ENCODE data around the gene ABO.
"Not testable (repeated sequence)": the region's sequence is repeated elsewhere in the genome, so short reads cannot be mapped to it uniquely, and the experiment has no call there.

Gene ABO

GRCh38 chr9:133286523-133286922 lies 11.5 kb upstream of the ABO start:
- H3K4me3 ChIP-seq (ENCODE audit: low read depth in 1 of 2, low read length in 2 of 2) = no peak overlapping the region

GRCh38 chr9:133285252-133285775 lies 10.3 kb upstream of the ABO start:
- Histone ChIP-seq H3K4me1 (ENCODE audit: control insufficient read depth in 1 of 2, insufficient read depth in 2 of 2, low read length in 2 of 2) (peaks cover 23 to 27% of the 10 kb centered on the region in 2 donors), H3K27ac (ENCODE audit: low read depth, low read length) (no peak overlapping the region), H3K9me3 (ENCODE audit: control insufficient read depth in 1 of 2, low read length in 2 of 2) (no peaks in the 10 kb centered on the region), H3K36me3 (ENCODE audit: control insufficient read depth in 1 of 2, insufficient read depth in 2 of 2, low read length in 2 of 2) (no peaks in the 10 kb centered on the region), H3K4me3 (ENCODE audit: low read depth in 1 of 2, low read length in 2 of 2) (no peak overlapping the region), H3K27me3 (ENCODE audit: control insufficient read depth in 1 of 2, insufficient read depth in 2 of 2, low read length in 2 of 2) (no peaks in the 10 kb centered on the region), H3K9ac (ENCODE audit: low read depth in 1 of 2, low read length in 2 of 2) (no peak overlapping the region)

More at GRCh38 chr9:133286523-133286922, 11.5 kb upstream of the ABO start:
- Histone ChIP-seq H3K36me3 (ENCODE audit: control insufficient read depth in 1 of 2, insufficient read depth in 2 of 2, low read length in 2 of 2) (no peaks in the 10 kb centered on the region), H3K4me1 (ENCODE audit: control insufficient read depth in 1 of 2, insufficient read depth in 2 of 2, low read length in 2 of 2) (peaks cover 11 to 17% of the 10 kb centered on the region in 2 donors), H3K9me3 (ENCODE audit: control insufficient read depth in 1 of 2, low read length in 2 of 2) (peaks cover 0 to 8% of the 10 kb centered on the region in 2 donors), H3K27ac (ENCODE audit: low read depth, low read length) (no peak overlapping the region), H3K27me3 (ENCODE audit: control insufficient read depth in 1 of 2, insufficient read depth in 2 of 2, low read length in 2 of 2) (no peaks in the 10 kb centered on the region), H3K9ac (ENCODE audit: low read depth in 1 of 2, low read length in 2 of 2) (no peak overlapping the region)

GRCh38 chr9:133284362-133284761 lies 9.4 kb upstream of the ABO start:
- Histone ChIP-seq H3K27me3 (ENCODE audit: control insufficient read depth in 1 of 2, insufficient read depth in 2 of 2, low read length in 2 of 2) (no peaks in the 10 kb centered on the region), H3K9me3 (ENCODE audit: control insufficient read depth in 1 of 2, low read length in 2 of 2) (no peaks in the 10 kb centered on the region), H3K4me1 (ENCODE audit: control insufficient read depth in 1 of 2, insufficient read depth in 2 of 2, low read length in 2 of 2) (peaks cover 31 to 35% of the 10 kb centered on the region in 2 donors), H3K27ac (ENCODE audit: low read depth, low read length) (no peak overlapping the region), H3K4me3 (ENCODE audit: low read depth in 1 of 2, low read length in 2 of 2) (no peak overlapping the region), H3K36me3 (ENCODE audit: control insufficient read depth in 1 of 2, insufficient read depth in 2 of 2, low read length in 2 of 2) (no peaks in the 10 kb centered on the region), H3K9ac (ENCODE audit: low read depth in 1 of 2, low read length in 2 of 2) (no peak overlapping the region)

- H3K36me3 ChIP-seq (ENCODE audit: control insufficient read depth in 1 of 2, insufficient read depth in 2 of 2, low read length in 2 of 2); H3K27me3 ChIP-seq (ENCODE audit: control insufficient read depth in 1 of 2, insufficient read depth in 2 of 2, low read length in 2 of 2); H3K9me3 ChIP-seq (ENCODE audit: control insufficient read depth in 1 of 2, low read length in 2 of 2); H3K9ac ChIP-seq (ENCODE audit: low read depth in 1 of 2, low read length in 2 of 2); H3K27ac ChIP-seq (ENCODE audit: low read depth, low read length); H3K4me3 ChIP-seq (ENCODE audit: low read depth in 1 of 2, low read length in 2 of 2): not testable (repeated sequence)
- H3K4me1 ChIP-seq (ENCODE audit: control insufficient read depth in 1 of 2, insufficient read depth in 2 of 2, low read length in 2 of 2) = peaks cover 31 to 38% of the 10 kb centered on the region in 2 donors
These were observed 8.4 kb upstream of the ABO start for GRCh38 chr9:133283255-133284032.

GRCh38 chr9:133282464-133283238 lies 7.7 kb upstream of the ABO start:
- H3K4me3 ChIP-seq (ENCODE audit: low read depth in 1 of 2, low read length in 2 of 2) = peak overlapping the region in 1 of 2 donors; percentile 13
- peaks cover 31 to 38% of the 10 kb centered on the region in 2 donors for H3K4me1 ChIP-seq (ENCODE audit: control insufficient read depth in 1 of 2, insufficient read depth in 2 of 2, low read length in 2 of 2)
- no peaks in the 10 kb centered on the region for H3K36me3 ChIP-seq (ENCODE audit: control insufficient read depth in 1 of 2, insufficient read depth in 2 of 2, low read length in 2 of 2)
- H3K9me3 ChIP-seq (ENCODE audit: control insufficient read depth in 1 of 2, low read length in 2 of 2) = peaks cover 0 to 9% of the 10 kb centered on the region in 2 donors
- peak overlapping the region; percentile 11 for H3K27ac ChIP-seq (ENCODE audit: low read depth, low read length)
- H3K9ac ChIP-seq (ENCODE audit: low read depth in 1 of 2, low read length in 2 of 2) = no peak overlapping the region
- no peaks in the 10 kb centered on the region for H3K27me3 ChIP-seq (ENCODE audit: control insufficient read depth in 1 of 2, insufficient read depth in 2 of 2, low read length in 2 of 2)

GRCh38 chr9:133280392-133280791 lies 5.4 kb upstream of the ABO start:
- H3K27ac ChIP-seq (ENCODE audit: low read depth, low read length) = no peak overlapping the region
- H3K4me3 ChIP-seq (ENCODE audit: low read depth in 1 of 2, low read length in 2 of 2) = no peak overlapping the region
- no peaks in the 10 kb centered on the region for H3K36me3 ChIP-seq (ENCODE audit: control insufficient read depth in 1 of 2, insufficient read depth in 2 of 2, low read length in 2 of 2)
- H3K27me3 ChIP-seq (ENCODE audit: control insufficient read depth in 1 of 2, insufficient read depth in 2 of 2, low read length in 2 of 2) = no peaks in the 10 kb centered on the region
- peaks cover 0 to 9% of the 10 kb centered on the region in 2 donors for H3K9me3 ChIP-seq (ENCODE audit: control insufficient read depth in 1 of 2, low read length in 2 of 2)
- no peak overlapping the region for H3K9ac ChIP-seq (ENCODE audit: low read depth in 1 of 2, low read length in 2 of 2)
- H3K4me1 ChIP-seq (ENCODE audit: control insufficient read depth in 1 of 2, insufficient read depth in 2 of 2, low read length in 2 of 2) = peaks cover 31 to 41% of the 10 kb centered on the region in 2 donors

GRCh38 chr9:133278161-133279114 lies 3.4 kb upstream of the ABO start:
- Histone ChIP-seq H3K27me3 (ENCODE audit: control insufficient read depth in 1 of 2, insufficient read depth in 2 of 2, low read length in 2 of 2) (no peaks in the 10 kb centered on the region), H3K9me3 (ENCODE audit: control insufficient read depth in 1 of 2, low read length in 2 of 2) (peaks cover 0 to 9% of the 10 kb centered on the region in 2 donors), H3K4me3 (ENCODE audit: low read depth in 1 of 2, low read length in 2 of 2) (no peak overlapping the region), H3K27ac (ENCODE audit: low read depth, low read length) (no peak overlapping the region), H3K4me1 (ENCODE audit: control insufficient read depth in 1 of 2, insufficient read depth in 2 of 2, low read length in 2 of 2) (peaks cover 36 to 46% of the 10 kb centered on the region in 2 donors), H3K36me3 (ENCODE audit: control insufficient read depth in 1 of 2, insufficient read depth in 2 of 2, low read length in 2 of 2) (no peaks in the 10 kb centered on the region), H3K9ac (ENCODE audit: low read depth in 1 of 2, low read length in 2 of 2) (no peak overlapping the region)

GRCh38 chr9:133277467-133277866 lies 2.5 kb upstream of the ABO start:
- no peak overlapping the region for H3K9ac ChIP-seq (ENCODE audit: low read depth in 1 of 2, low read length in 2 of 2)
- no peaks in the 10 kb centered on the region for H3K36me3 ChIP-seq (ENCODE audit: control insufficient read depth in 1 of 2, insufficient read depth in 2 of 2, low read length in 2 of 2)
- no peak overlapping the region for H3K27ac ChIP-seq (ENCODE audit: low read depth, low read length)
- H3K9me3 ChIP-seq (ENCODE audit: control insufficient read depth in 1 of 2, low read length in 2 of 2) = peaks cover 0 to 9% of the 10 kb centered on the region in 2 donors
- H3K4me3 ChIP-seq (ENCODE audit: low read depth in 1 of 2, low read length in 2 of 2) = no peak overlapping the region
- H3K27me3 ChIP-seq (ENCODE audit: control insufficient read depth in 1 of 2, insufficient read depth in 2 of 2, low read length in 2 of 2) = no peaks in the 10 kb centered on the region
- peaks cover 41 to 44% of the 10 kb centered on the region in 2 donors for H3K4me1 ChIP-seq (ENCODE audit: control insufficient read depth in 1 of 2, insufficient read depth in 2 of 2, low read length in 2 of 2)

- Histone ChIP-seq H3K36me3 (ENCODE audit: control insufficient read depth in 1 of 2, insufficient read depth in 2 of 2, low read length in 2 of 2) (no peaks in the 10 kb centered on the region), H3K27ac (ENCODE audit: low read depth, low read length) (no peak overlapping the region), H3K9ac (ENCODE audit: low read depth in 1 of 2, low read length in 2 of 2) (no peak overlapping the region), H3K4me1 (ENCODE audit: control insufficient read depth in 1 of 2, insufficient read depth in 2 of 2, low read length in 2 of 2) (peaks cover 36 to 44% of the 10 kb centered on the region in 2 donors), H3K9me3 (ENCODE audit: control insufficient read depth in 1 of 2, low read length in 2 of 2) (peaks cover 0 to 9% of the 10 kb centered on the region in 2 donors), H3K27me3 (ENCODE audit: control insufficient read depth in 1 of 2, insufficient read depth in 2 of 2, low read length in 2 of 2) (no peaks in the 10 kb centered on the region), H3K4me3 (ENCODE audit: low read depth in 1 of 2, low read length in 2 of 2) (no peak overlapping the region)
These were observed 1.9 kb upstream of the ABO start for GRCh38 chr9:133276923-133277322.
